Hepatocyte (in vitro differentiated cells): Measurements from ENCODE around the gene MUC5AC. TPM values are rescaled to one million over a fixed set of nuclear protein-coding genes. Genes with fewer than 3 reads are reported as not detected.

Experiments used
- DNase-seq: peaks from one replicate; pipeline ENCODE4 v3.0.0-alpha.2; 2016; ENCODE audit warnings: low spot score
- H2AFZ ChIP-seq: fragments of 200-600 bp; sonication (generic); 2 replicates; pipeline ENCODE4 v1.6.0; 2016; ENCODE audit warnings: antibody characterized with exemption, mild to moderate bottlenecking
- H3K27ac ChIP-seq: fragments of 200-600 bp; sonication (generic); 2 replicates; pipeline ENCODE4 v1.5.1; 2016; ENCODE audit warnings: mild to moderate bottlenecking
- H3K27me3 ChIP-seq: fragments of 200-600 bp; sonication (generic); 2 replicates; pipeline ENCODE4 v1.6.1; 2016
- H3K36me3 ChIP-seq: fragments of 200-600 bp; sonication (generic); replicated peaks from 2 replicates; pipeline ENCODE4 v1.5.1; 2016; ENCODE audit warnings: low read depth; ENCODE audit not compliant: insufficient read depth
- H3K4me1 ChIP-seq: fragments of 200-600 bp; sonication (generic); 2 replicates; pipeline ENCODE4 v1.5.1; 2016; ENCODE audit warnings: mild to moderate bottlenecking, moderate library complexity; ENCODE audit not compliant: insufficient read depth
- H3K4me2 ChIP-seq: fragments of 200-600 bp; sonication (generic); 2 replicates; pipeline ENCODE4 v1.6.0; 2016
- H3K4me3 ChIP-seq: fragments of 200-600 bp; sonication (generic); 2 replicates; pipeline ENCODE4 v1.5.1; 2016; ENCODE audit warnings: mild to moderate bottlenecking
- H3K79me2 ChIP-seq: fragments of 200-600 bp; sonication (generic); 2 replicates; pipeline ENCODE4 v1.6.0; 2017; ENCODE audit warnings: mild to moderate bottlenecking
- H3K9me2 ChIP-seq: fragments of 200-600 bp; sonication (generic); replicated peaks from 2 replicates; pipeline ENCODE4 v1.6.0; 2017; ENCODE audit warnings: mild to moderate bottlenecking; ENCODE audit not compliant: insufficient read depth
- H3K9me3 ChIP-seq: fragments of 200-600 bp; sonication (generic); 2 replicates; pipeline ENCODE4 v1.5.1; 2016; ENCODE audit warnings: low read depth, mild to moderate bottlenecking
- H4K20me1 ChIP-seq: fragments of 200-600 bp; sonication (generic); 2 replicates; pipeline ENCODE4 v1.6.0; 2016; ENCODE audit warnings: mild to moderate bottlenecking; ENCODE audit not compliant: insufficient read depth, poor library complexity, severe bottlenecking
- EZH2 ChIP-seq: fragments of 200-600 bp; sonication (generic); IDR thresholded peaks from 2 replicates; pipeline ENCODE4 v1.6.1; 2016; ENCODE audit warnings: antibody characterized with exemption, mild to moderate bottlenecking, borderline replicate concordance
- EZH2phosphoT487 ChIP-seq: fragments of 200-600 bp; sonication (generic); IDR thresholded peaks from one replicate; pipeline ENCODE4 v1.6.1; 2018; ENCODE audit warnings: antibody characterized with exemption, mild to moderate bottlenecking, low read depth, moderate library complexity; ENCODE audit not compliant: unreplicated experiment, severe bottlenecking
- WGBS: methylation state at CpG from one replicate; pipeline ENCODE4 v1.1.6; 2016; ENCODE audit warnings: low lambda C conversion rate; ENCODE audit errors: missing lambda C conversion rate; 5-methylcytosine and 5-hydroxymethylcytosine counted together
- polyA plus RNA-seq: library from polyadenylated mRNA; unstranded; fragments of >200 nt; fragmentation: Nextera tagmentation; extraction: Ambion mirVana; gene quantifications from 2 replicates; pipeline ENCODE4 v1.2.1, GENCODE V29; 2016
- total RNA-seq: library from RNA; depleted of rRNA; stranded (reverse); fragments of >200 nt; gene quantifications from 2 replicates; pipeline ENCODE4 v1.2.3, GENCODE V29; 2014
- TF ChIP-seq, protein P1 (sequence below): fragments of 200-600 bp; sonication (generic); IDR thresholded peaks from 2 replicates; pipeline ENCODE4 v1.5.1; 2016; ENCODE audit warnings: antibody characterized with exemption, mild to moderate bottlenecking; ENCODE audit not compliant: poor library complexity

Gene MUC5AC
- total and polyA plus RNA-seq, 2 experiments from 2014 or later, result 0.07 to 0.08 TPM

DNA sequence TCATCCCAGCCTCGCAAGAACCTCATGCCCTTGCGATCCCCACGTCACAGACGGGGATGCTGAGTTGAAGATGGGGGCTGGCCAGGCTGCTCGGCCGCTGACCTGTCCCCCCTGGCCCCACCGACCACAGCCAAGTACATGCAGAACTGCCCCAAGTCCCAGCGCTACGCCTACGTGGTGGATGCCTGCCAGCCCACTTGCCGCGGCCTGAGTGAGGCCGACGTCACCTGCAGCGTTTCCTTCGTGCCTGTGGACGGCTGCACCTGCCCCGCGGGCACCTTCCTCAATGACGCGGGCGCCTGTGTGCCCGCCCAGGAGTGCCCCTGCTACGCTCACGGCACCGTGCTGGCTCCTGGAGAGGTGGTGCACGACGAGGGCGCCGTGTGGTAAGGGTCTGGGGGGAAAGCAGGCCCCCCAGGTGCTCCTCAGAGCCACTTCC, 75.1 kb downstream of the MUC5AC start:
- no peak for DNase-seq
- H4K20me1 ChIP-seq, result no peaks in the 10 kb centered on the region
- H2AFZ ChIP-seq, result no peak overlapping the region
- H3K4me3 ChIP-seq, result no peak overlapping the region
- no peaks in the 10 kb centered on the region for H3K27me3 ChIP-seq
- TF ChIP-seq, protein P1, sequence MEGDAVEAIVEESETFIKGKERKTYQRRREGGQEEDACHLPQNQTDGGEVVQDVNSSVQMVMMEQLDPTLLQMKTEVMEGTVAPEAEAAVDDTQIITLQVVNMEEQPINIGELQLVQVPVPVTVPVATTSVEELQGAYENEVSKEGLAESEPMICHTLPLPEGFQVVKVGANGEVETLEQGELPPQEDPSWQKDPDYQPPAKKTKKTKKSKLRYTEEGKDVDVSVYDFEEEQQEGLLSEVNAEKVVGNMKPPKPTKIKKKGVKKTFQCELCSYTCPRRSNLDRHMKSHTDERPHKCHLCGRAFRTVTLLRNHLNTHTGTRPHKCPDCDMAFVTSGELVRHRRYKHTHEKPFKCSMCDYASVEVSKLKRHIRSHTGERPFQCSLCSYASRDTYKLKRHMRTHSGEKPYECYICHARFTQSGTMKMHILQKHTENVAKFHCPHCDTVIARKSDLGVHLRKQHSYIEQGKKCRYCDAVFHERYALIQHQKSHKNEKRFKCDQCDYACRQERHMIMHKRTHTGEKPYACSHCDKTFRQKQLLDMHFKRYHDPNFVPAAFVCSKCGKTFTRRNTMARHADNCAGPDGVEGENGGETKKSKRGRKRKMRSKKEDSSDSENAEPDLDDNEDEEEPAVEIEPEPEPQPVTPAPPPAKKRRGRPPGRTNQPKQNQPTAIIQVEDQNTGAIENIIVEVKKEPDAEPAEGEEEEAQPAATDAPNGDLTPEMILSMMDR, result no peak
- TF ChIP-seq EZH2phosphoT487 (no peak), EZH2 (no peak)
- no peaks in the 10 kb centered on the region for H3K9me3 ChIP-seq
- H3K36me3 ChIP-seq, result no peaks in the 10 kb centered on the region
- no peaks in the 10 kb centered on the region for H3K4me1 ChIP-seq
- no peaks in the 10 kb centered on the region for H3K9me2 ChIP-seq
- no peak overlapping the region for H3K4me2 ChIP-seq
- no peak overlapping the region for H3K27ac ChIP-seq
- H3K79me2 ChIP-seq, result no peaks in the 10 kb centered on the region
- WGBS, result 88% methylated on average over 18 of the region's 30 CpGs

DNA sequence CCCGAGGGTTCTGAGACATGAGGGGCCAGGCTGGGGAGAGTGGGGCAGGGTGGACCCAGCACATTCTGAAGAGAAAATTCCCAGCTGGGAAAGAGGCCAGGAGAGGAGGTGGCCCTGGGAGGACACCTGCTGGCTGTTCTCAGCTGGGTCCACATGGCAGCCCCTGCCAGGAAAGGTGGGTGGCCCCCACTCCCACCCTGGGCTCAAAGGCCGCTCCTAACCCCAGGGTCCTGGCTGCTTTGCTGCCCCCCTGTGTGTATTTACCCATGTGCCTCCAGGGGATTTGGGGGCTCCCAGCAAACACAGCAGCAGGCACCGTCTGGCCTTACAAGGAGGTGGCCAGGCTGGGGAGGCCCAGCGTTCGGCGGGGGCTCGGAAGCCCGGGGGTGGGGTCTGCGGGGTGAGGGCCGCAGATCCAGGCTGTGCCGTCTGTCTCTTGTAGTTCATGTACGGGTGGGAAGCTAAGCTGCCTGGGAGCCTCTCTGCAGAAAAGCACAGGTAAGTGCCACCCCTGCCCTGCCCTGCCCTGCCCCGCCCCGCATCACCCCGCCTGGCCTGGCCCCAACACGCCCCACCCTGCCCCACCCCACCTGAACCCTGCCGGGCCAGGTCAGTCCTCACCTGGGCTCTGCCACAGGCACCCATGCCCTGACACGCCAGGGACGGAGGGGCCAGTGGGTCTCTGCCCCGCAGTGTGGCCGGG, 75.7 kb downstream of the MUC5AC start:
- no peak overlapping the region for H2AFZ ChIP-seq
- no peaks in the 10 kb centered on the region for H3K4me1 ChIP-seq
- no peak overlapping the region for H3K4me3 ChIP-seq
- H3K36me3 ChIP-seq, result no peaks in the 10 kb centered on the region
- no peaks in the 10 kb centered on the region for H3K9me3 ChIP-seq
- TF ChIP-seq, protein P1, result peak; percentile 26
- no peak for TF ChIP-seq EZH2phosphoT487
- no peak for TF ChIP-seq EZH2
- DNase-seq, result no peak
- no peaks in the 10 kb centered on the region for H3K27me3 ChIP-seq
- H3K4me2 ChIP-seq, result no peak overlapping the region
- H3K27ac ChIP-seq, result no peak overlapping the region
- H3K79me2 ChIP-seq, result no peaks in the 10 kb centered on the region
- WGBS, result 84% methylated on average over 6 of the region's 21 CpGs
- no peaks in the 10 kb centered on the region for H4K20me1 ChIP-seq
- H3K9me2 ChIP-seq, result no peaks in the 10 kb centered on the region

DNA sequence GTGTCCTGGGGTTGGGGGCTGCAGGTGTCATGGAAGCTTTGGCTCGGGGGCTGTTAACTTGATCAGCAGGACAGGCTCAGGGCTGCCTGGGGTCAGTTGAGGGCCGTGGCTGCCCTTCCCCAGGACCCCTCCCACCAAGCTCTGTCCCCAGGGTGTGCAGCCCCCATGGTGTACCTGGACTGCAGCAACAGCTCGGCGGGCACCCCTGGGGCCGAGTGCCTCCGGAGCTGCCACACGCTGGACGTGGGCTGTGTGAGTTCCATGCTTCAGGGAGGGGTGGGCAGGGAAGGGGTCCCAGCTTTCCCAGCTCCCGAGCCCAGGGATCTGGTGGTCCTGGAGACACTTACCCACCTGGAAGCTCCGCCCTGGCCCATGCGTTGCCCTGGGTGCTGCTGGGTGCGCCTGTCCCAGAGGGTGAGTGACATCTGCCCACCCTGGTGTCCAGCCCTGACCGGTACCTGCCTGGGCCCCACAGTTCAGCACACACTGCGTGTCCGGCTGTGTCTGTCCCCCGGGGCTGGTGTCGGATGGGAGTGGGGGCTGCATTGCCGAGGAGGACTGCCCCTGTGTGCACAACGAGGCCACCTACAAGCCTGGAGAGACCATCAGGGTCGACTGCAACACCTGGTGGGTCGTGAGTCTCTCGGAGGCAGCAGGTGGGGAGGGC, 76.4 kb downstream of the MUC5AC start:
- no peak for DNase-seq
- Histone ChIP-seq H3K36me3 (no peaks in the 10 kb centered on the region), H4K20me1 (no peaks in the 10 kb centered on the region), H3K4me2 (no peak overlapping the region), H3K9me2 (no peaks in the 10 kb centered on the region), H3K4me1 (no peaks in the 10 kb centered on the region), H3K4me3 (no peak overlapping the region), H3K79me2 (no peaks in the 10 kb centered on the region), H3K9me3 (no peaks in the 10 kb centered on the region), H3K27me3 (no peaks in the 10 kb centered on the region), H2AFZ (no peak overlapping the region), H3K27ac (no peak overlapping the region)
- TF ChIP-seq, protein P1, result no peak
- no peak for TF ChIP-seq EZH2phosphoT487
- no peak for TF ChIP-seq EZH2
- WGBS, result 85% methylated on average over 17 of the region's 22 CpGs
